T-helper 1 cell treated with Interleukin-12 subunit alpha and Interleukin-12 subunit beta and Interleukin-4 antibody, amounts not matched to agents 30 μg/mL and 1 μg/mL, for 36 hours (primary cell): ENCODE data around the gene SLC12A5.

Experiments
- H3K27ac Mint-ChIP-seq: one replicate; pipeline ENCODE4 v1.8.0; 2021; ENCODE audit warnings: mild to moderate bottlenecking, mixed read lengths
- H3K27me3 Mint-ChIP-seq: one replicate; pipeline ENCODE4 v1.8.0; 2021; ENCODE audit warnings: low read depth, mixed read lengths
- H3K36me3 Mint-ChIP-seq: one replicate; pipeline ENCODE4 v1.8.0; 2021; ENCODE audit warnings: low read depth, mixed read lengths
- H3K4me1 Mint-ChIP-seq: one replicate; pipeline ENCODE4 v1.8.0; 2021; ENCODE audit warnings: low read depth, mixed read lengths
- H3K4me3 Mint-ChIP-seq: one replicate; pipeline ENCODE4 v1.8.0; 2021; ENCODE audit warnings: mild to moderate bottlenecking, moderate library complexity, mixed read lengths
- H3K9me3 Mint-ChIP-seq: one replicate; pipeline ENCODE4 v1.8.0; 2021; ENCODE audit warnings: mixed read lengths

SLC12A5 gene

GRCh38 chr20:46049190-46049589, 20.2 kb downstream of the SLC12A5 start:
- Mint-ChIP-seq H3K4me3 (no peak overlapping the region), H3K9me3 (no peaks in the 10 kb centered on the region), H3K27ac (no peak overlapping the region), H3K36me3 (no peaks in the 10 kb centered on the region), H3K27me3 (peaks cover 12% of the 10 kb centered on the region), H3K4me1 (no peaks in the 10 kb centered on the region)

GRCh38 chr20:46049815-46050214, 20.8 kb downstream of the SLC12A5 start:
- Mint-ChIP-seq H3K4me1 (no peaks in the 10 kb centered on the region), H3K27ac (no peak overlapping the region), H3K27me3 (peaks cover 17% of the 10 kb centered on the region), H3K9me3 (no peaks in the 10 kb centered on the region), H3K4me3 (no peak overlapping the region), H3K36me3 (no peaks in the 10 kb centered on the region)

GRCh38 chr20:46050444-46050843, 21.4 kb downstream of the SLC12A5 start:
- H3K4me1 Mint-ChIP-seq = no peaks in the 10 kb centered on the region
- no peaks in the 10 kb centered on the region for H3K9me3 Mint-ChIP-seq
- H3K4me3 Mint-ChIP-seq = no peak overlapping the region
- H3K36me3 Mint-ChIP-seq = no peaks in the 10 kb centered on the region
- H3K27ac Mint-ChIP-seq = no peak overlapping the region
- H3K27me3 Mint-ChIP-seq = peaks cover 22% of the 10 kb centered on the region

GRCh38 chr20:46050885-46051284, 21.9 kb downstream of the SLC12A5 start:
- Mint-ChIP-seq H3K4me1 (no peaks in the 10 kb centered on the region), H3K36me3 (no peaks in the 10 kb centered on the region), H3K27me3 (peaks cover 26% of the 10 kb centered on the region), H3K9me3 (no peaks in the 10 kb centered on the region), H3K4me3 (no peak overlapping the region), H3K27ac (no peak overlapping the region)

- Mint-ChIP-seq H3K4me3 (no peak overlapping the region), H3K4me1 (no peaks in the 10 kb centered on the region), H3K36me3 (no peaks in the 10 kb centered on the region), H3K27ac (no peak overlapping the region), H3K27me3 (peaks cover 35% of the 10 kb centered on the region), H3K9me3 (no peaks in the 10 kb centered on the region)
These were observed 22.7 kb downstream of the SLC12A5 start for GRCh38 chr20:46051556-46052308.

- Mint-ChIP-seq H3K27me3 (peaks cover 46% of the 10 kb centered on the region), H3K27ac (no peak overlapping the region), H3K4me1 (peaks cover 1% of the 10 kb centered on the region), H3K4me3 (no peak overlapping the region), H3K36me3 (no peaks in the 10 kb centered on the region), H3K9me3 (no peaks in the 10 kb centered on the region)
These were observed 24.4 kb downstream of the SLC12A5 start for GRCh38 chr20:46053416-46053815.

GRCh38 chr20:46054606-46055005, 25.6 kb downstream of the SLC12A5 start:
- H3K4me1 Mint-ChIP-seq = peaks cover 8% of the 10 kb centered on the region
- peaks cover 3% of the 10 kb centered on the region for H3K36me3 Mint-ChIP-seq
- H3K4me3 Mint-ChIP-seq = no peak overlapping the region
- peaks cover 48% of the 10 kb centered on the region for H3K27me3 Mint-ChIP-seq
- H3K9me3 Mint-ChIP-seq = no peaks in the 10 kb centered on the region
- H3K27ac Mint-ChIP-seq = no peak overlapping the region

GRCh38 chr20:46055269-46055668, 26.3 kb downstream of the SLC12A5 start:
- Mint-ChIP-seq H3K27ac (no peak overlapping the region), H3K27me3 (peaks cover 48% of the 10 kb centered on the region), H3K4me3 (no peak overlapping the region), H3K4me1 (peaks cover 12% of the 10 kb centered on the region), H3K9me3 (no peaks in the 10 kb centered on the region), H3K36me3 (peaks cover 8% of the 10 kb centered on the region)

GRCh38 chr20:46056027-46056833, 27.2 kb downstream of the SLC12A5 start:
- Mint-ChIP-seq H3K4me1 (peaks cover 19% of the 10 kb centered on the region), H3K4me3 (no peak overlapping the region), H3K27ac (no peak overlapping the region), H3K27me3 (peaks cover 48% of the 10 kb centered on the region), H3K36me3 (peaks cover 16% of the 10 kb centered on the region), H3K9me3 (no peaks in the 10 kb centered on the region)

- H3K4me1 Mint-ChIP-seq = peaks cover 26% of the 10 kb centered on the region
- no peak overlapping the region for H3K27ac Mint-ChIP-seq
- H3K4me3 Mint-ChIP-seq = no peak overlapping the region
- no peaks in the 10 kb centered on the region for H3K9me3 Mint-ChIP-seq
- peaks cover 48% of the 10 kb centered on the region for H3K27me3 Mint-ChIP-seq
- peaks cover 25% of the 10 kb centered on the region for H3K36me3 Mint-ChIP-seq
These were observed 28.2 kb downstream of the SLC12A5 start for GRCh38 chr20:46056970-46057855.

GRCh38 chr20:46057856-46058598, 29.0 kb downstream of the SLC12A5 start:
- H3K4me3 Mint-ChIP-seq = no peak overlapping the region
- H3K9me3 Mint-ChIP-seq = no peaks in the 10 kb centered on the region
- peaks cover 26% of the 10 kb centered on the region for H3K4me1 Mint-ChIP-seq
- peaks cover 31% of the 10 kb centered on the region for H3K36me3 Mint-ChIP-seq
- no peak overlapping the region for H3K27ac Mint-ChIP-seq
- peaks cover 48% of the 10 kb centered on the region for H3K27me3 Mint-ChIP-seq

GRCh38 chr20:46058599-46059281, 29.7 kb downstream of the SLC12A5 start:
- no peak overlapping the region for H3K27ac Mint-ChIP-seq
- peaks cover 36% of the 10 kb centered on the region for H3K36me3 Mint-ChIP-seq
- peaks cover 32% of the 10 kb centered on the region for H3K4me1 Mint-ChIP-seq
- H3K4me3 Mint-ChIP-seq = no peak overlapping the region
- H3K9me3 Mint-ChIP-seq = no peaks in the 10 kb centered on the region
- H3K27me3 Mint-ChIP-seq = peaks cover 44% of the 10 kb centered on the region

GRCh38 chr20:46060301-46060881, 31.4 kb downstream of the SLC12A5 start:
- Mint-ChIP-seq H3K4me3 (peak overlapping the region; percentile 23), H3K4me1 (peaks cover 46% of the 10 kb centered on the region), H3K27me3 (peaks cover 32% of the 10 kb centered on the region), H3K36me3 (peaks cover 53% of the 10 kb centered on the region), H3K9me3 (no peaks in the 10 kb centered on the region), H3K27ac (peak overlapping the region; percentile 13)
